Liver (tissue), 9 donors: ENCODE measurements around the gene SLC25A13. TPM values are rescaled to one million over a fixed set of nuclear protein-coding genes. Genes with fewer than 3 reads are reported as not detected.

Source experiments
- DNase-seq: peaks from one replicate; pipeline ENCODE4 v3.0.0-alpha.2; 2017; ENCODE audit warnings: low spot score
- H3K27ac ChIP-seq, 2 donors: one replicate each; pipeline ENCODE4 v1.7.0; 2013; ENCODE audit warnings: inconsistent platforms in 2 of 2, low read length in 2 of 2, control low read depth in 1 of 2, low read depth in 1 of 2, mild to moderate bottlenecking in 1 of 2
- H3K27me3 ChIP-seq, 4 donors: one replicate each; pipeline versions ENCODE4 v1.6.1 to v1.7.0; 2013; ENCODE audit warnings: low read length in 3 of 4, inconsistent platforms in 1 of 4, mild to moderate bottlenecking in 1 of 4, moderate library complexity in 1 of 4; ENCODE audit not compliant: control insufficient read depth in 4 of 4, insufficient read depth in 4 of 4
- H3K36me3 ChIP-seq, 4 donors: one replicate each; pipeline versions ENCODE4 v1.6.1 to v1.7.0; 2013; ENCODE audit warnings: low read length in 3 of 4, mild to moderate bottlenecking in 3 of 4, low read depth in 1 of 4, moderate library complexity in 1 of 4; ENCODE audit not compliant: control insufficient read depth in 4 of 4, insufficient read depth in 3 of 4
- H3K4me1 ChIP-seq, 4 donors: one replicate each; pipeline versions ENCODE4 v1.6.1 to v1.7.0; 2013; ENCODE audit warnings: low read length in 3 of 4, mild to moderate bottlenecking in 3 of 4, moderate library complexity in 1 of 4; ENCODE audit not compliant: control insufficient read depth in 4 of 4, insufficient read depth in 4 of 4
- H3K4me3 ChIP-seq, 3 donors: one replicate each; pipeline versions ENCODE4 v1.6.1 to v1.7.0; 2013; ENCODE audit warnings: low read length in 3 of 3, control low read depth in 1 of 3, low read depth in 1 of 3, mild to moderate bottlenecking in 1 of 3
- H3K9ac ChIP-seq, 2 donors: one replicate each; pipeline ENCODE4 v1.7.0; 2013; ENCODE audit warnings: low read length in 2 of 2, mild to moderate bottlenecking in 2 of 2, moderate library complexity in 2 of 2, control low read depth in 1 of 2, low read depth in 1 of 2
- H3K9me3 ChIP-seq, 4 donors: one replicate each; pipeline versions ENCODE4 v1.6.1 to v1.7.0; 2013; ENCODE audit warnings: low read length in 3 of 4; ENCODE audit not compliant: control insufficient read depth in 4 of 4
- EGR1 ChIP-seq, 2 donors: IDR thresholded peaks; 2 replicates each; pipeline ENCODE4 v1.6.1; 2016 to 2018; ENCODE audit warnings: antibody characterized with exemption in 2 of 2, low read depth in 2 of 2
- FOXA1 ChIP-seq: IDR thresholded peaks from 2 replicates; pipeline ENCODE4 v1.6.1; 2016; ENCODE audit warnings: antibody characterized with exemption
- FOXA2 ChIP-seq: IDR thresholded peaks from 2 replicates; pipeline ENCODE4 v1.6.1; 2016; ENCODE audit warnings: antibody characterized with exemption
- JUND ChIP-seq, 2 donors: IDR thresholded peaks; 2 replicates each; pipeline ENCODE4 v1.6.1; 2016; ENCODE audit warnings: antibody characterized with exemption in 2 of 2
- MAX ChIP-seq: IDR thresholded peaks from 2 replicates; pipeline ENCODE4 v1.6.1; 2016; ENCODE audit warnings: antibody characterized with exemption
- NR2F2 ChIP-seq: IDR thresholded peaks from 2 replicates; pipeline ENCODE4 v1.6.1; 2016; ENCODE audit warnings: antibody characterized with exemption
- RAD21 ChIP-seq, 2 donors: IDR thresholded peaks; 2 replicates each; pipeline ENCODE4 v1.6.1; 2016; ENCODE audit warnings: antibody characterized with exemption in 2 of 2, mild to moderate bottlenecking in 2 of 2
- RXRA ChIP-seq, 2 donors: IDR thresholded peaks; 2 replicates each; pipeline ENCODE4 v1.6.1; 2017 to 2018; ENCODE audit warnings: antibody characterized with exemption in 2 of 2, mild to moderate bottlenecking in 1 of 2
- SP1 ChIP-seq: IDR thresholded peaks from 2 replicates; pipeline ENCODE4 v1.6.1; 2018; ENCODE audit warnings: antibody characterized with exemption, mild to moderate bottlenecking
- ZBTB33 ChIP-seq: IDR thresholded peaks from 2 replicates; pipeline ENCODE4 v1.6.1; 2016; ENCODE audit warnings: antibody characterized with exemption
- WGBS: extraction: QIAGEN DNeasy Blood & Tissue Kit; methylation state at CpG from one replicate; pipeline ENCODE4 v1.1.7; 2013; 5-methylcytosine and 5-hydroxymethylcytosine counted together
- polyA plus RNA-seq, 2 donors: library from polyadenylated mRNA; stranded (reverse) in 1 of 2; unstranded in 1 of 2; fragments of 200-250 nt in 1 of 2; fragments of >200 nt in 1 of 2; fragmentation: Nextera tagmentation in 1 of 2; extraction: Ambion mirVana in 1 of 2; gene quantifications; one replicate each; pipeline versions ENCODE4 v1.2.1 to v1.2.3, GENCODE V29; 2013 to 2015
- total RNA-seq, 2 donors: library from RNA; depleted of rRNA; stranded (reverse); fragments of >200 nt; gene quantifications; one replicate each; pipeline ENCODE4 v1.2.3, GENCODE V29; 2014
- TF ChIP-seq, protein P1 (sequence below): IDR thresholded peaks from 2 replicates; pipeline ENCODE4 v1.6.1; 2016; ENCODE audit warnings: antibody characterized with exemption
- TF ChIP-seq, protein P2 (sequence below): IDR thresholded peaks from 2 replicates; pipeline ENCODE4 v1.6.1; 2016; ENCODE audit warnings: antibody characterized with exemption, mild to moderate bottlenecking
- donor health status: healthy.
- donor health status: healthy.
- donor health status: healthy.
- donor health status: healthy.
- donor health status: healthy.

Gene SLC25A13
- total and polyA plus RNA-seq, 4 donors, result 45.6 to 116 (median 63.9) TPM

GRCh38 chr7:96228760-96229159, 93.1 kb downstream of the SLC25A13 start:
- 99% methylated on average over 22 of the region's 22 CpGs for WGBS
- no peak for DNase-seq

DNA sequence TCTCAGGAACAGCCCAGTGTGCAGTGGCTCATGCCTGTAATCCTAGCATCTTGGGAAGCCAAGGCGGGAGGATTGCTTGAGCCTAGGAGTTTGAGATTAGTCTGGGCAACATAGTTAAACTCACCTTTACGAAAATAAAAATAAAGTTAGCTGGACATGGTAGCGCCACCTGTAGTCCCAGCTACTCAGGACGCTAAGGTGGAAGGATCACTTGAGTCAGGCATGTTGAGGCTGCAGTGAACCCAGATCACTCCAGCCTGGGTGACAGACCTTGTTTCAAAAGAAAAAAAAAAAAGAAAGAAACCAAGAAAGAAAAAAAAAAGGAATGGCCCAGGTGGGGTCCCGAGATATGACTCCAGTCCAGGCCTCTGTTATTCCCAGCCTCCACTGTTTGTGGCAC, 96.6 kb downstream of the SLC25A13 start:
- TF ChIP-seq, protein P1, sequence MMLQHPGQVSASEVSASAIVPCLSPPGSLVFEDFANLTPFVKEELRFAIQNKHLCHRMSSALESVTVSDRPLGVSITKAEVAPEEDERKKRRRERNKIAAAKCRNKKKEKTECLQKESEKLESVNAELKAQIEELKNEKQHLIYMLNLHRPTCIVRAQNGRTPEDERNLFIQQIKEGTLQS, result no peak
- TF ChIP-seq NR2F2, result no peak
- TF ChIP-seq, protein P2, sequence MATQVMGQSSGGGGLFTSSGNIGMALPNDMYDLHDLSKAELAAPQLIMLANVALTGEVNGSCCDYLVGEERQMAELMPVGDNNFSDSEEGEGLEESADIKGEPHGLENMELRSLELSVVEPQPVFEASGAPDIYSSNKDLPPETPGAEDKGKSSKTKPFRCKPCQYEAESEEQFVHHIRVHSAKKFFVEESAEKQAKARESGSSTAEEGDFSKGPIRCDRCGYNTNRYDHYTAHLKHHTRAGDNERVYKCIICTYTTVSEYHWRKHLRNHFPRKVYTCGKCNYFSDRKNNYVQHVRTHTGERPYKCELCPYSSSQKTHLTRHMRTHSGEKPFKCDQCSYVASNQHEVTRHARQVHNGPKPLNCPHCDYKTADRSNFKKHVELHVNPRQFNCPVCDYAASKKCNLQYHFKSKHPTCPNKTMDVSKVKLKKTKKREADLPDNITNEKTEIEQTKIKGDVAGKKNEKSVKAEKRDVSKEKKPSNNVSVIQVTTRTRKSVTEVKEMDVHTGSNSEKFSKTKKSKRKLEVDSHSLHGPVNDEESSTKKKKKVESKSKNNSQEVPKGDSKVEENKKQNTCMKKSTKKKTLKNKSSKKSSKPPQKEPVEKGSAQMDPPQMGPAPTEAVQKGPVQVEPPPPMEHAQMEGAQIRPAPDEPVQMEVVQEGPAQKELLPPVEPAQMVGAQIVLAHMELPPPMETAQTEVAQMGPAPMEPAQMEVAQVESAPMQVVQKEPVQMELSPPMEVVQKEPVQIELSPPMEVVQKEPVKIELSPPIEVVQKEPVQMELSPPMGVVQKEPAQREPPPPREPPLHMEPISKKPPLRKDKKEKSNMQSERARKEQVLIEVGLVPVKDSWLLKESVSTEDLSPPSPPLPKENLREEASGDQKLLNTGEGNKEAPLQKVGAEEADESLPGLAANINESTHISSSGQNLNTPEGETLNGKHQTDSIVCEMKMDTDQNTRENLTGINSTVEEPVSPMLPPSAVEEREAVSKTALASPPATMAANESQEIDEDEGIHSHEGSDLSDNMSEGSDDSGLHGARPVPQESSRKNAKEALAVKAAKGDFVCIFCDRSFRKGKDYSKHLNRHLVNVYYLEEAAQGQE, result no peak
- no peak for TF ChIP-seq JUND (IDR thresholded peaks at IDR 0.05)
- TF ChIP-seq EGR1 (IDR thresholded peaks at IDR 0.05; ENCODE audit: low read depth in 2 of 2), result no peak
- TF ChIP-seq ZBTB33, result no peak
- no peak for TF ChIP-seq SP1
- TF ChIP-seq FOXA2, result no peak
- no peak for TF ChIP-seq RAD21 (IDR thresholded peaks at IDR 0.05)
- no peak for TF ChIP-seq MAX
- no peak for TF ChIP-seq RXRA (IDR thresholded peaks at IDR 0.05)
- no peak for TF ChIP-seq FOXA1
- Histone ChIP-seq H3K27ac (no peak overlapping the region), H3K4me1 (peaks cover 0 to 6% (median 0%) of the 10 kb centered on the region in 4 donors), H3K9me3 (no peaks in the 10 kb centered on the region), H3K27me3 (no peaks in the 10 kb centered on the region), H3K4me3 (no peak overlapping the region), H3K9ac (no peak overlapping the region), H3K36me3 (peaks cover 4 to 9% (median 4%) of the 10 kb centered on the region in 4 donors)
- 97% methylated on average over 5 of the region's 5 CpGs for WGBS
- no peak for DNase-seq

More at GRCh38 chr7:96228760-96229159, 93.1 kb downstream of the SLC25A13 start:
- H3K4me3 ChIP-seq, result no peak overlapping the region
- H3K4me1 ChIP-seq, result no peaks in the 10 kb centered on the region
- H3K36me3 ChIP-seq, result peaks cover 4 to 17% (median 9%) of the 10 kb centered on the region in 4 donors
- no peaks in the 10 kb centered on the region for H3K27me3 ChIP-seq
- H3K9me3 ChIP-seq, result no peaks in the 10 kb centered on the region
- no peak overlapping the region for H3K27ac ChIP-seq
- TF ChIP-seq ZBTB33 (no peak), EGR1 (IDR thresholded peaks at IDR 0.05; ENCODE audit: low read depth in 2 of 2) (no peak)
- TF ChIP-seq, protein P2, result no peak
- H3K9ac ChIP-seq, result no peak overlapping the region
